ENCODE results near the gene RASGEF1C. TPM values are rescaled to one million over a fixed set of nuclear protein-coding genes. Genes with fewer than 3 reads are reported as not detected.

Gene RASGEF1C
- total RNA-seq, 4 donors from 2014 or later: 0.58 to 4.0 (median 2.1) TPM

DNA sequence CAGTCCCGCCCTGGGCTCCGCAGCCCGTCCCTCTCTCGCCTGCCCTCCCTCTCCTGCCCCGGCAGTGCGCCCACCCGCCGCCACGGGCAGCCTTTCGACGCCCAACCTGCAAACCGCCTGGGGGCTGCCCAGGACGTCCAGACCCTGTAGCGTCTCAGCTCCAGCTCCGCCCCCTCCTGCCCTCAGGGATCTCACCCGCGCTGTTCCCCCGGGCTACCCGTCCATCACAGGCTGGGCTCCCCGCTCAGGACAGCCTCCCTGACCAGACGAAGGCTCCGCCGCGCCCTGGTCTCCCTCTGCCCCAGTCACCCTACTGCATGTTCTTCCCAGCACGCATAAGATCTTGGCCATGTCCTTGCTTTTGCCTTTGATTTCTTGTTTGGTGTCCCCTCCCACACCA is 1.4 kb downstream of the RASGEF1C start:
- H3K27ac ChIP-seq: no peak overlapping the region
- H3K36me3 ChIP-seq: no peaks in the 10 kb centered on the region
- WGBS, 2 donors: 30 to 54% methylated on average over 15 to 25 of the region's 25 CpGs
- H3K4me3 ChIP-seq (replicated peaks in 1 of 3): no peak overlapping the region
- H3K27me3 ChIP-seq: no peaks in the 10 kb centered on the region
- intact Hi-C loops (cut with DNase I): loop anchor here (5.0 kb wide), 1 partner anchor 75 kb away; no protein-coding TSS in a partner anchor
- peaks cover 10 to 11% of the 10 kb centered on the region in 2 donors for H3K4me1 ChIP-seq
- no peak for DNase-seq
- no peaks in the 10 kb centered on the region for H3K9me3 ChIP-seq
- TF ChIP-seq, protein P1, sequence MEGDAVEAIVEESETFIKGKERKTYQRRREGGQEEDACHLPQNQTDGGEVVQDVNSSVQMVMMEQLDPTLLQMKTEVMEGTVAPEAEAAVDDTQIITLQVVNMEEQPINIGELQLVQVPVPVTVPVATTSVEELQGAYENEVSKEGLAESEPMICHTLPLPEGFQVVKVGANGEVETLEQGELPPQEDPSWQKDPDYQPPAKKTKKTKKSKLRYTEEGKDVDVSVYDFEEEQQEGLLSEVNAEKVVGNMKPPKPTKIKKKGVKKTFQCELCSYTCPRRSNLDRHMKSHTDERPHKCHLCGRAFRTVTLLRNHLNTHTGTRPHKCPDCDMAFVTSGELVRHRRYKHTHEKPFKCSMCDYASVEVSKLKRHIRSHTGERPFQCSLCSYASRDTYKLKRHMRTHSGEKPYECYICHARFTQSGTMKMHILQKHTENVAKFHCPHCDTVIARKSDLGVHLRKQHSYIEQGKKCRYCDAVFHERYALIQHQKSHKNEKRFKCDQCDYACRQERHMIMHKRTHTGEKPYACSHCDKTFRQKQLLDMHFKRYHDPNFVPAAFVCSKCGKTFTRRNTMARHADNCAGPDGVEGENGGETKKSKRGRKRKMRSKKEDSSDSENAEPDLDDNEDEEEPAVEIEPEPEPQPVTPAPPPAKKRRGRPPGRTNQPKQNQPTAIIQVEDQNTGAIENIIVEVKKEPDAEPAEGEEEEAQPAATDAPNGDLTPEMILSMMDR (IDR thresholded peaks at IDR 0.05): no peak
- no peak for TF ChIP-seq POLR2A (IDR thresholded peaks at IDR 0.05)

DNA sequence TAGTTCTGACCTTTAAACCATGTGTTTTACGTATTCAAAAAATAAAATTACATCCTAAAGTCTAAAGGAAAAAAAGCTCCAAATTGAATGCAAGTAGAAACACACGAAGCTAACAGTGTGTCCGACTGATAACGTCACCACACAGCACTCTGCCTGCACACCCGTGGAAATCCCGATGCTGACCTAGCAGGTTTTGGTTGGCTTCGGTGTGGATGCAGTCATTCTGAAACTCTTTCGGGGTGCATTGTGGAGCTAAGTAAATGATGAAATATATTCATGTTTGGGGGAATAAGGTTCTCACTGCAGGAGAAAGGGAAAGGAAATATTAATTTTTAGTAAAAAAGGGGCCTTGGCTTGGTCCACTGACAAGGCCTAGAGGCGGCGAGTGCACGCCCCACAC is 2.0 kb downstream of the RASGEF1C start:
- 85 to 92% methylated on average over 11 of the region's 11 CpGs for WGBS, 2 donors
- H3K9me3 ChIP-seq: no peaks in the 10 kb centered on the region
- intact Hi-C loops (cut with DNase I): loop anchor here (5.0 kb wide), 1 partner anchor 75 kb away; no protein-coding TSS in a partner anchor
- no peak overlapping the region for H3K27ac ChIP-seq
- no peaks in the 10 kb centered on the region for H3K27me3 ChIP-seq
- DNase-seq: no peak
- H3K4me3 ChIP-seq (replicated peaks in 1 of 3): no peak overlapping the region
- H3K36me3 ChIP-seq: no peaks in the 10 kb centered on the region
- TF ChIP-seq, protein P1 (IDR thresholded peaks at IDR 0.05): no peak
- TF ChIP-seq POLR2A (IDR thresholded peaks at IDR 0.05): no peak
- peaks cover 10 to 11% of the 10 kb centered on the region in 2 donors for H3K4me1 ChIP-seq

DNA sequence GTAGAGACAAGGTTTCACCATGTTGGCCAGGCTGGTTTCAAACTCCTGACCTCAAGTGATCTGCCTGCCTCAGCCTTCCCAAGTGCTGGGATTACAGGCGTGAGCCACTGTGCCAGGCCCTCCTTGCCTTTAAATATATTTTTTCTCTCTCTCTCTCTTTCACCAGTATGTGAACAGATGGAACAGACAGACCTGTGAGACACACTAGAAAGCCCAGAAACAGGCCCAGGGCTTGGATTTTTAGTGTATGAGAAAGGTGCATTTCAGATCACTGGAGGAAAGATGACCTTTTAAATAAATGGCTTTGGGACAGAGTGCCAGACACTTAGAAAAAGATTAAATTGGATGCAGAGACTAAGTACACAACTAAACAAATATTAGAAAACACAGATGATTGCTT is 3.1 kb downstream of the RASGEF1C start:
- no peaks in the 10 kb centered on the region for H3K36me3 ChIP-seq
- no peak overlapping the region for H3K4me3 ChIP-seq (replicated peaks in 1 of 3)
- WGBS, 2 donors: 88 to 100% methylated on average over 1 of the region's 1 CpG
- no peak for DNase-seq
- H3K9me3 ChIP-seq: no peaks in the 10 kb centered on the region
- TF ChIP-seq, protein P1 (IDR thresholded peaks at IDR 0.05): no peak
- TF ChIP-seq POLR2A (IDR thresholded peaks at IDR 0.05): no peak
- H3K27me3 ChIP-seq: no peaks in the 10 kb centered on the region
- H3K4me1 ChIP-seq: peaks cover 10 to 11% of the 10 kb centered on the region in 2 donors
- no peak overlapping the region for H3K27ac ChIP-seq
- intact Hi-C loops (cut with DNase I): loop anchor here (5.0 kb wide), 1 partner anchor 74 kb away; no protein-coding TSS in a partner anchor

DNA sequence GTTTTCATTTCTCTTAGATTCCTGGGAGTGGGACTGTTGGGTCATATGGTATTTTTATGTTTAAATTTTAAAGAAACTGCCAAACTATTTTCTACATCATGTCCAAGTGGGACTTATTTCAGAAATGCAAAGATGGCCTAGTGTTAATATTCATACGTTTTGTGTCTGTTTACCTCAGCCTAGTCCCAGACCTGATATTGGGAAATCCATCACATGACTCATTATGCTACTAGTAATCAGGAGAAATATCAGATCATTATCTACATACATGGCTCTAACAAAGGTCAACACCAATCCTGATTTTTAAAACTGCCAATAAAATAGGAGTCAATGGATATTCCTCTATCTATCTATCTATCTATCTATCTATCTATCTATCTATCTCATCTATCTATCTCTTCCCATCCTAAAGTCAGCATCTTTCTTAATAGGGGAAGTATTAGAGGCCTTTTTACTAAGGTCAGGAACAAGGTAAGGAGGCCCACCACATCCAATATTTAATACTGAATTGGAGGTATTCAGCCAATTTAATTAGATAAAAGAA is 4.7 kb downstream of the RASGEF1C start:
- no peak for TF ChIP-seq POLR2A (IDR thresholded peaks at IDR 0.05)
- TF ChIP-seq, protein P1 (IDR thresholded peaks at IDR 0.05): no peak
- H3K36me3 ChIP-seq: no peaks in the 10 kb centered on the region
- 89 to 92% methylated on average over 1 of the region's 1 CpG for WGBS, 2 donors
- H3K4me1 ChIP-seq: peaks cover 10 to 11% of the 10 kb centered on the region in 2 donors
- no peak for DNase-seq
- H3K9me3 ChIP-seq: no peaks in the 10 kb centered on the region
- intact Hi-C loops (cut with DNase I): no loop called here
- H3K27me3 ChIP-seq: no peaks in the 10 kb centered on the region
- H3K4me3 ChIP-seq (replicated peaks in 1 of 3): no peak overlapping the region
- no peak overlapping the region for H3K27ac ChIP-seq

DNA sequence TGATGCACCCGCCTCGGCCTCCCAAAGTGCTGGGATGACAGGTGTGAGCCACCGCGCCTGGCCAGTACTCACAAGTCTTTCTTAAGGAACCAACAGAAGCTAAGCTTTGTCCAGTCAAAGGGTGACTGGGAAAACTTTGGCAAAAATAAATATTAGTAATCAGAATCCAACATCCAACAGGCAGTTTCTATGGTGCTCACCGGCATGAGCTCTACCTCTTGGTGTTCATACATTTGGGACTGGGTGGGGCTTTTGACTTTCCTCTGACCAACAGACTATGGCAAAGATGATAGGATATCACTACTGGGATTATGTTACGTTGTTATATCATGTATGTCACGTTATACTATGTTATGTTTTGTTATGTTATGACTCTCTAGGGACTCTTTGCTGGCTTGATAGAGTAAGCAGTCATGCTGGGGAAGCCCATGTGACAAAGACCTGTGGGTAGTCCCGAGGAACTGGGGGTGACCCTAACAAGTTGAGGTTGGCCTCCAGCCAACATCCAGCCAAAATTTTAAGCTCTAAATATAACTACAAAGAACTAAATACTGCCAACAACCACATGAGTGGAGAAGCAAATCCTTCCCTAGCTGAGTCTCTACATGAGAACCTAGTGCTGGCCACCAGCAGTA is 6.0 kb downstream of the RASGEF1C start:
- 76 to 86% methylated on average over 8 of the region's 8 CpGs for WGBS, 2 donors
- intact Hi-C loops (cut with DNase I): no loop called here
- Histone ChIP-seq H3K27ac (no peak overlapping the region), H3K9me3 (no peaks in the 10 kb centered on the region), H3K4me3 (replicated peaks in 1 of 3) (no peak overlapping the region), H3K27me3 (no peaks in the 10 kb centered on the region), H3K4me1 (peaks cover 5 to 6% of the 10 kb centered on the region in 2 donors), H3K36me3 (no peaks in the 10 kb centered on the region)
- TF ChIP-seq POLR2A (IDR thresholded peaks at IDR 0.05): no peak
- TF ChIP-seq, protein P1 (IDR thresholded peaks at IDR 0.05): no peak
- no peak for DNase-seq
